ENCODE results near the gene CNTN2.
A peak's percentile ranks its signal among the peaks of the same experiment; 100 is the strongest.

Gene CNTN2

DNA sequence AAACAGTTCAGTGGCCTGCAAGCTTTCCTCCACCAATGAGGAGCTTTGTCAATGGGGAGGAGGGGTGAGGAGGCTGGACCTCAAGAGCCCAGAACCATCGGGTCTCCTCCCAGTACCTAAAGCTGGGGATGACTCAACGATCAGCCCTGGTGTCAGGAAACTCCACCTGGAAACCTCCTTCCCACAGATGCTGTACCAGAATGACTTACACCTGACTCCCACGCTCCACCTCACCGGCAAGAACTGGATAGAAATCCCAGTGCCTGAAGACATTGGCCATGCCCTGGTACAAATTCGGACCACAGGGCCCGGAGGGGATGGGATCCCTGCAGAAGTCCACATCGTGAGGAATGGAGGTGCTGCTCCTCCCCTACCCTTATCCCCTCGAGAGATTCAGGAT, 29.9 kb downstream of the CNTN2 start:
- DNase-seq (ENCODE audit: low read depth in 2 of 2): no peak

DNA sequence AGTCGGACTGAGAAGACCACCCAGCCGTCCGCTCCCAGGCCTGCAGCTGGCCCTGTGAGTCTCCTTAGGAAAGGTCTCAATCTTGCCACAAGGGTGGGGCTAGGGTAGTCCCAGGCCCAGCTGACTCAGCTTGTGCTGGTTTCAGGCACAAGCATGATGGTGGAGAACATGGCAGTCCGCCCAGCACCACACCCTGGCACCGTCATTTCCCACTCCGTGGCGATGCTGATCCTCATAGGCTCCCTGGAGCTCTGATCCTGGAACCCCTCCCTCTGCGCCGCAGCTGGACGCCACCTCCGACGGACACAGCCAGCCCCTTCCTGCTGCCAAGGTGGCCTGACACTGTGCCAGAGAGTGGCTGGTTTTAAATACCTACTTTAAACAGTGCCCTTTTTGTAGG, 30.5 kb downstream of the CNTN2 start:
- no peak for DNase-seq (ENCODE audit: low read depth in 2 of 2)

DNA sequence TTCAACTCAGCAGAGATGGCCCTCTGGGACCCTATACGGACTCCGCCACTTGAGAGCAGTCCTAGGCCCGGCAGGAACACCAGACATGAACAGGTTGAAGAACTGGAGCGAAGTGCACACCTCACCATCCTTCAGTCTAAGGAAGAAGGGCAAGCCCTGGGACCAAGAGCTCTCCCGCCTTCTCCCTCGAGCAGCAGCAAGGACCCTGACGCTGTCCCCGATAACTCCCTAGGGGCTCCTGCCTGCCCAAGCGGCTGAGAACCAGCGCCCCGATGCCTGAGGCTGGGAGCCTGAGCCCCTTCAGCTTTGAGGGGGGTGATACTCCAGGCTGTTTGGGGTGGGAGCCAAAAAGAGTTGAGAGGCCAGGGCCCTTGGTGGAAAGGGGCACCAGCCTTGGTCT, 31.1 kb downstream of the CNTN2 start:
- DNase-seq (ENCODE audit: low read depth in 2 of 2): no peak

DNA sequence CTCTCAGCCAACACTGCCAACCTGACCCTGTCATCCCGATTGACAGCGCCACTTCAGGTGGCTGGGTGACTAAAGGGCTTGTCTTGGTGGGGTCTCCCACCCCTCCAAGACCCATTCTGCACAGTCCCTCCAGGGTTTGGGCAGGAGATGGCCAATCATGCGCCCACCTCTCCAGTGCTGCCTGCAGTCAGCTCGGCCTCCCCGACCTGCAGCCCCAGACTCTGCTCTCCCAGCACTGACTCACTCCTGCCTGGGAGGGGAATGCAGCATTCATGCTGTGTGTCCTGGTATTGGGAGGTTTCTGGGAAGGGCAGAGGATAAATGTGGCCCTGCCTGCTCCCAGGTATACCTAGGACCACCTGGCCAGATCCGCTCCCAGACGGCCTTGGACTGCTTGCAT, 31.5 kb downstream of the CNTN2 start:
- no peak for DNase-seq (ENCODE audit: low read depth in 2 of 2)

DNA sequence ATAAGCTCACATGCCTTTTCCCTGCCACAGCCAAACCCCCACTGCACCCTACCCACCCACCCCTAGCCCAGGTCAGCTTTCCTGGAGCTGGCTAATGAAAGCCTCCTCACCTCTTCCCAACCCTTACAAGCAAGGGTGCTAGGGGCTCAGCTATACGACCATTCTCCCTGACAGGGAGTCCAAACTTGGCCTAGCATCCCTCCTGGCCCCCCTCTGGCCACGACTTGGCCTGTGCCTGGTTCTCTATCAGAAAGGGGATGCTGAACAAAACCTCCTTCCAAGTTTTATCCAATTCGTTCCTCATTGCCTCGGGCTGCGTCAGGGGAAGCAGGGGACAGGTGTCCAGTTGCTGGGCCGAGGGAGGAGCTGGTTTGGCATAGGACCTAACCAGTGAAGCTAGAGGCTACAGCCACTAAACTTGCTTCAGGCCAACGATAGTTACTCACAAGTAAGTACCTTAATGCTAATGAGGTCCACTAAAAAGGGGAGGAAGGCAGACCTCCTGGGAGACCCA, 32.7 kb downstream of the CNTN2 start:
- DNase-seq (ENCODE audit: low read depth in 2 of 2): no peak

DNA sequence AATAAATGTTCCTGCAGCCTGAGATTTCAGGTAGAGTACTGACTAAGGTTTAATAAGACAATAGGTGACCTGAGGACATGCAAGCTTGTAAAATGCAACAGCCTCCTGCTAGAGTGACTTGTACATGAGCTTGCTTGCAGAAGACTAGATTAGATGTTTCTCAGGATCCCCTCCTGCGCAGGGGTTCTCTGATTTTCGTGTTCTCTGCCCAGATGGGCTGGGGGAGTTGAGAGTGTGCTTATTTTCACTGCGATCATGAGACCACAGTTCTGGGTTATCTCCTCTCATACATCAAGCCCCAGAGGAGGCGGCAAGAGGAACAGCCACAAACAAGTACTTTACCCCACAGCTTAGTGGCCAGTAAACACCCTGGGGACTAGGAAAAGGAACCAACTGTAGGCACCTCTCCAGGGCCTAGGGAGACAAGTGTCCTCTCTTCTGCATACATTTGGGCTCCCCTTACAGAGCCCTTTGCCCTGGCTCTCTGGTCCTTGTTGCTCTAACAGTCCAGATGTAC, 33.3 kb downstream of the CNTN2 start:
- no peak for DNase-seq (ENCODE audit: low read depth in 2 of 2)

DNA sequence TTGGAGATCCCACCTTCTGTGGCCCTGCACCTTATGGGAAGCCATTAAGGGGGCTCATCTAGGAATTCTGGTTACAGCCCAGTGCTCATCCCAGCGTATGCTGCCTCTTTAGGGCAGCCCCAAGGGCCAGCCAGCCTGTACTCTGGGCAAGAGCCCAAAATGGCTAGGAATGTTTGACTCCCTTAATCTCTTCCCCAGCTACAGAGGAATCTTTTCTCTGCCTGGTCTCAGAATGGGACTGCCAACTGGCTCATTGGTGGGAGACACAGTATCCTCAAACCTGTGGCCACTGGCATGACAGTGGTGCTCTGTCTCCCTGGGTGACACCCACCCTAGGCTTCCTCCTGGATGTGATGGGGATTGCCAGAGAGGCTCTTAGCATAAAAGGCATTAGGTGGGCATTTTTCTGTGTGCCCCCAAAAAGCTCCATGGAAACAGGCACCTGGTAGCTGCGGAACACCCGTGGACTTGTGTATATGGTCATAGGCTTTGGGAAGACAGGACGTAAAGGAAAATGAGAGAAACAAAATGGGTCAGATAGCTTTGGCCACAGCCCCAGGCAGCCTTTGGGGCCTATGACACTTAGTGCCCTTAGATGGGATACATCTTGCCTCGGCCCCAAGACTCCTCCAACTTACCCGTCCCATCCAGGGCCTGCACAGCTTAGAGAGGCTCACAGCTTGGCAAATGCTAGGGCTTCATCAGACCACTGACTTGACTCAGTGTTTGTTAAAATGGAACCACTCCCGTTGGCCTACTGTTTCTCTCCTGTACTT, 34.3 kb downstream of the CNTN2 start:
- DNase-seq (ENCODE audit: low read depth in 2 of 2): no peak

DNA sequence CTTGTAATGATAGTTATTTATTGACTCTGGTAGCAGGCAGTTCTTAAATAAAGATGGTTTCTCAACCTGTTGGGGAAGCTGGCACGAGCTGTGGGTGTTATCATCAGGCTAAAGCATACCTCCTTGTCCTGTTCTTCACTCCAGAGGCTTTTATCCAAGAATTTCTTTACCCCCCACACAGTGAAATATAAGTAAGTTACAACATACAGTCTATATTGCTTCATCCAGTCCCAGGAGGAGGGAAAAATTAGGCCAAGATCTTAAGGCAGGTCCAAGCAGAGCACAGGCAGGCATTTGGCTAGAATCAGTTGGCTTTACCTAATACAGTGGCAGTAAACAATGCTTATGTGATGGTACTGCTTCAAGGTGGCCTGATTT, 34.9 kb downstream of the CNTN2 start:
- no peak for DNase-seq (ENCODE audit: low read depth in 2 of 2)

DNA sequence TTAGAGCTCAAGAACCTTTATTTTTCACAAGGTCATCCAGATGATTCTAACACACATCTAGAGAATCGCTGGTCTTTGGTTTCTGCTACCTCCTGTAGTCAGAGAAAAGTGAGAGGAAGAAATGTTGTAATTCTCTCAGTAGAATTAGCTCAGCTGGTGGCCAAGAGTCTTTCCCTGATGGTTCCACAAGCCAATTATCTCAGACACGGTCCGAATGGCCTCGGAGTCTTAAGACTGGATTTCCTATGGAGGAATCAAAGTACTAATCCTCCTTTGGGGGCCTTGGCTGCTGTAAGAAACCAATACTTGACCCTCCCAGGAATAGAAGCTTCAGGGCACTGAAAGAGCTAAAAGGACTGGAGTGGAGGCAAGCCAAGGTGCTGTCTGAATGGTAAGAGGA, 39.4 kb downstream of the CNTN2 start:
- no peak for DNase-seq (ENCODE audit: low read depth in 2 of 2)

DNA sequence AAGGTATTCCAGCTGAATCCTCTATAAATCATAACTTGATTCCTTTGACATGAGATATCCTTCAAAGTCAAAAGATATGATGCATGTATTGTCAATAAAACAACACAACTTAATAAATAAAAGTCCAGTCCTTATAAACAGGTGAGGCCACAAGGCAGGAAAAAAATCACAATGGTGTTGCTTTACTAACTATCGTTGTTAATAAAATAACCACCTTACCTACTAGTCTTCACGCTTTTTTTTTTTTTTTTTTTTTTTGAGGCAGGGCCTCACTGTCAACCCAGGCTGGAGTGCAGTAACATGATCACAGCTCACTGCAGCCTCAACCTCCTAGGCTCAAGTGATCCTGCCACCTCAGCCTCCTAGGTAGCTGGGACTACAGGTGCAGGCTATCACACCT, 41.3 kb downstream of the CNTN2 start, which contains the start of gene TMEM81:
Gene TMEM81 (minus strand): TSS at position 101 of the 400 bp plus-strand sequence. CDS start 140 bp downstream, outside the sequence.
- no peak for DNase-seq (ENCODE audit: low read depth in 2 of 2)

DNA sequence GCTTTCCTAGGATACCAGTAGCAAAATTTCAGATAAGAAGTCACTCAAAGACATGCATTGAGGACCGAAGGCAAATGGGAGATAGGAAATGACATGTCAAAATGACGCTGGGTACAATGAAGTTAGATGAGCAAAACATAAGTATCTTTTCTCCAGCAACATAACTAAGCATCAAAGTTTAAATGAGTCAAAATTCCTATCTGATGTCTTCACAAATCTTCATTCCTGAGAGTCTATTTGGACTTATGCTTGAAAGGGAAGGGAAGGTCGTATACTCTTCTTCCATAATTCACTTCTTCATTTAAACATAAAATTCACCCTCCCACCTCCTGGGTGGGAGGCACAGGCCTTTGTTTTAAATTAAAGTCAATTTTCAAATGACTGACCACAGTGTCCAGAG, 45.3 kb downstream of the CNTN2 start:
- DNase-seq (ENCODE audit: low read depth in 2 of 2): no peak

DNA sequence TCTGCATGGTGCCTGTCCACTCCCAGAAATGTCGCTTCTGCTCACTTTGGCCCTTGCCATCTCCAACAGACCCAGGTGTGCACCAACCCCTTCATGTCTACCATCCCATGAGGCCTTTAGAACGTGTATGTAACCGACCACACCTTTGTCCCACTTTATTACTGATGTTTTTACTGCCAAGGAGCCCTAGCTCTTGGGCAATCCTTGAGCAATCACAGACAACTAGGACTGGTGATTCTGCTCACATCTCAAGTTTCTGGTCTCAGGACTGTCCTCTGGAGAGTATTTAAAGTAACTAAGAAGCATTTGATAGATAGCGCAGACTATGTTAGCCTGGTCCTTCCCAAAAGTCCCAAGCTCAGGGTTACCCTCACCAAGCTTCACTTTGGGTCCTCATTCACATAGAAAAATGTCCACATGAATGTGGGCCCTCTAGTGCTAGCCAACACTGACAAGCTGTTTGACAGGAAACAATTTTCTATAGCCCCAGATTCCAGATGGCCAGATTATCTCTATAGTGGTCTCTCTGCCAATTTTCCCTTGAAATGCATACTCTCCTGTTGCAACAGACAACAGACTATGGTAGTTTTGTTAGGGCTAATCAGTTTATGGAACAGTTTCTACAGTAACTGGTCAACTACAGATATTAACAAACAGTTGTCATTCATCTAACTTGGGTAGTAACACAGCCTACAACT, 48.2 kb downstream of the CNTN2 start:
- DNase-seq (ENCODE audit: low read depth in 2 of 2): no peak

DNA sequence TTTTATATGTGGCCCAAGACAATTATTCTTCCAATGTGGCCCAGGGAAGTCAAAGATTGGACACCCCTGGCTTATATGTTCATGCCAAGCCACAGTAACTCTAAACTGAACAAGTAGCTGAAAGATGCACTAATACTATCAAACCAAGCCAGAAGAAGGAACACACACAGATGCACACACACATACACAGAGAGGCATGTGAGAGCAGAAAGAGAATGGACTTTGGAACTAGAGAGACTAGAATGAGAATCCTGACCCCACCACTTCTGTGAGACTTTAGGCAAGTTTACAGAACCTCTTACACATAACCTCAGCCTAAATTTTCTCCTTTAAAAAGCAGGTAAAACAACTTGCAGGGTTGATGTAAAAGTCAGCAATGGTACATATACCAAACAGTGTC, 52.4 kb downstream of the CNTN2 start:
- DNase-seq (ENCODE audit: low read depth in 2 of 2): no peak

DNA sequence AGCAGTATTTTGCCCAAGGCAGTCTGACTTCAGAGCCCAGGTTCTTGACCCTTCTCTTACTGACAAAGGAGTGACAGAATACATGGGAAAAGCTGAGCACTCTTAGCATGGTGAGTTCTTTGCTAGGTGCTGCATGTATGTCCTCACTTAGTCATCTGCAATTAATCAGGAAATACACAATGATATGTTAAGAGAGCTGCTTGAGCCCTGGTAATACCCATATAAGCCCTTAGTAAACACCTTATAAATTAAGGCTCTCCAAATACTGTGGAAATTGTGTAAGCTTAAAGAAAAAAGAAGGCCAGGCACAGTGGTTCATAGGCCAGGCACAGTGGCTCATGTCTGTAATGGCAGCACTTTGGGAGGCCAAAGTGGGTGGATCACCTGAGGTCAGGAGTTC, 55.2 kb downstream of the CNTN2 start:
- DNase-seq (ENCODE audit: low read depth in 2 of 2): no peak

DNA sequence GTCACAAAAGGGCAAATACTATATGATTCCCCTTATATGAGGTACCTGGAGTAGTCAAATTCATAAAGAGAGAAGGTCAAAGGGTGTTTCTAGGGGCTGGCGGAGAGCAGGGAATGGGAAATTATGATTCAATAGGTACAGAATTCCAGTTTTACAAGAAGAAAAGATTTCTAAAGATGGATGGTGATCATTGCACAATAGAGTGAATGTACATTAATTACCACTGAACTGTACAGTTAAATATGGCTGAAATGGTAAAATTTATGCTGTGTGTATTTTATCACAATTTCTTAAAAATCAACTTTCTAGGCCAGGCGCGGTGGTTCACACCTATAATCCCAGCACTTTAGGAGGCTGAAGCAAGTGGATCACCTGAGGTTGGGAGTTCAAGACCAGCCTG, 59.4 kb downstream of the CNTN2 start:
- no peak for DNase-seq (ENCODE audit: low read depth in 2 of 2)

DNA sequence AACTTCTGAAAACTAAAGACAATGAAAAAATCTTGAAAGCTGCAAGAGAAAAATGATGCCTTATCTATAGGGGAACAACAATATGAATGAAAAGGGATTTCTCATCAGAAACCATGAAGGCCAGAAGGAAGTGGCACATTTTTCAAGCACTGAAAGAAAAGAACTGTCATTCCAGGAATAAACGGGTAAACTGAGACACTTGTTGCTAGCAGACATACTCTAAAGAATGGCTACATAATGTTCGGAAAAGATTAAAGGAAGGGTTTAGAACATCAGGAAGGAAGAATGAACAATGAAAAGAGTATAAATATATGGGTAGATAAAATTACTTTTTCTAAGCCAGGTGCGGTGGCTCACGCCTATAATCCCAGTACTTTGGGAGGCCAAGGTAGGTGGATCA, 64.3 kb downstream of the CNTN2 start:
- DNase-seq (ENCODE audit: low read depth in 2 of 2): no peak

DNA sequence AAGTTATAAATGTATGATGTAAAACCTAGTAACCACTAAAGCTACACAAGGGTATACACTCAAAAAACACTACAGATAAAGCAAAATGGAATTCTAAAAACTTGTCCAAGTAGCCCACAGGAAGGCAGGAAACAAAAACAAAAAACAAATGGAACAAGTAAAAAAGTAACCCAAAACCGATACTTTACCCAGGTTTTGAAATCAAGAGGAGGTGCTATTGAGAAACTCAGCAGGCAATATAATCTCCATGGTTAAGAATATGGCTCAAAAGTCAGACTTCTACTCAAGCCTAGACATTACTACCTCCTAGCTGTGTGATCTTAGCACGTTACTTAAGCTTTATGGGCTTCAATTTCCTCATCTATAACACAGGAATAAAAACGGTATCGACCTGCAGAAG, 65.5 kb downstream of the CNTN2 start:
- no peak for DNase-seq (ENCODE audit: low read depth in 2 of 2)

DNA sequence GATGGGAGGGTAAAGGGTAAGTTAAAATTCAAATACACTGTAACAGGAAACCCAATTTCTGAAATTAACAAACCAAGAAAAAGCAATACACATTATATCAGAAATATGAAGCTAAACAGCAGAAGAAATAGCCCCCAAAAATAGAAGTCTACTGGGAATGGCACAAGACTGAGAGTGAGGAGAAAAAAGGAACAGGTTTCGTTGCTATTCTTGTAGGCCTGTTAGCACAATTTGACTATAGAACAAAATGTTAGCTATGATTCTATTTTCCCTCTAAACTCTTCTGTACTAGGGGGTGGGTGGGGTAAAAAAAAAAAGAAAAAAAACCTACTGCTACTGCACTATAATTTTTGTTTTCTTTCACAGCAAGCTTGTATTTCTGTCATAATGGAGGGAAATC, 66.3 kb downstream of the CNTN2 start:
- DNase-seq (ENCODE audit: low read depth in 2 of 2): no peak

DNA sequence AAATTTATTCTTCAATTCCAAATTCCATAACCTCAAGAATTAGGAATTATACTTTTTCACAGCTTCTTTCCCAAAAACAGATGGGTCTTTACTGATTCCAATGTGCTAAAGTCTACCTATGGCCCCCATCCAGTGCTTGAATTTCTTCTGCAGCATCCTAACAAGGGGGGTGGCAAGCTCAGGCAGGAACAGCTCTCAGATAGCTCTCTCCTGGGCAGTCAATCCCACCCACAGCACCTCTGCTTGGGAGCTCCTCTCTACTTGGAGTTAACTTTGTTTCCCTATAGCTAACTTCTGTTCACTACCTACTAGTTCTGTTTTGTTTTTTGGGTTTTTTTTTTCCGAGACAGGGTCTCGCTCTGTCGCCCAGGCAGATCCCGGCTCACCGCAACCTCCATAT, 66.7 kb downstream of the CNTN2 start:
- DNase-seq (ENCODE audit: low read depth in 2 of 2): no peak

DNA sequence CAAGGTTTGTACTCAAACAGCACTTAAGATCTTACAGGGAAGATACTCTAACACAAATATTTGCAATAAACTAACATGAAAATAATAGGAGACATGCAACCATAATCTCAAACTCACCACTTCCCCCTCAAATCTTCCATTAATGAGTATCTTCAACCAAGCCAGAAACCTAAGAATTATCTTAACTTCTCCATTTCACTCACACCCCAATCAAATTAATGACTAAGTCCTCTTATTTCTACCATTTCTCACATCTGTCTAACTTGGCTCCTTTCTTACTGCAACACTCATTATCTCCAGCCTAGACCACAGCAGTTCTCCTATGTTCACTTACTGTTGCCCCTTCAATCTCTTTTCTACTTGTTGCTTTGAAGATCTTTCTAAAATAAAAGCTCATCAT, 68.3 kb downstream of the CNTN2 start:
- no peak for DNase-seq (ENCODE audit: low read depth in 2 of 2)

DNA sequence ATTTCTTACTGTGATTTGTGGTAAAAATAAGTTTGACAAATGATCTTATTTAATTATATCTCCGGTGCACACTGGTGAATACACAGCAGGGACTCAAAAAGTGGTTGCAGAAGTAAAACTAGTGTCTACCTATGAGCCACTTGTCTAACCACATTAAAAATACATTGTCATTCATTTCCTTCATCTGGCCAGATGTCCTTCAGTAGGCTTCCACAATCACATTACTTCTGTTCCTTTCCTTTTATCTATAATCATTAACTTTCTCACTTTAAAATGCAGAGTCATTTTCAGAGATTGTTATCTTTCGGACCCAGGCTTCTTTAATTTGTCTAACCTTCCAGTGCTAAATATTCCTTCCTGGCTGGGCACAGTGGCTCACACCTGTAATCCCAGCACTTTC, 75.7 kb downstream of the CNTN2 start:
- no peak for DNase-seq (ENCODE audit: low read depth in 2 of 2)

DNA sequence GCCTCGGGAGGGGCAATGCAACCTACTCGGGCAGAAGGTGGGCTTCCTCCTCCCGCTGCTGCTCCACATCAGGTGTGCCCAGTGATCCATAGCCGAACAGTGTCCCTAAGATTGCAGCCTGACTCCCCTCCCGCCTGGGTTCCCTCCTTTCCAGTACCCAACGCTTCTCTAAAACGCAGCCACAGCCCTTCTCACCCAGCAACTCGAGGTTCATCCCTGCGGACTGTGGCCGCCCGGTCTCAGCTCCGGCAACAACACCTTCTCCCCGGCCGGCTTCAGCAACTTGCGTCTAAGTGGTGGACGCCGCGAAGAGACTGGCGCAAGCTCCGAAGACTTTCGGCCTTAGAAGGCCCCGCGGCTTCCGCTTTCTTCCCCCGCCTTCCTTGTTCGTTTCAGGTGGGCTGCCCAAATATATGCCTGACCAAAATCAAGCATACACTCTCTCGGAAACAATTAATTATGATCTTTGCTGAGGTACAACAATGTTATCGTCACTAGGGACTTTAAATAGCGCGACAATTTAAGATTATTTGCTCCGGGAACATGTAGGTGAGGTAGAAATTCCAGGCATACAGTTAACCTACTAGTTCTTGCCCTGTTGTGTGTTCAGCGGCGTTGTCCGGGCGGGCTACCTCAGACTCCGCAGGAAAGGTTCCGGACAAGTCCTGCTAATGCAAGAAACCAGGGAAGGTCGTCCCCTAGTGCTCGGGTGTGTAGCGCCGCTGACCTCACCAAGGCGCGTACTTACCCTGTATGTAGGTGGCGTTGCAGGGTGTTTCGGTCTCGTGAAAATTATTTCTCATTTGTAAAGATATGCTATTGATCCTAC, 78.9 kb downstream of the CNTN2 start, which contains the start of gene RBBP5:
Gene RBBP5 (minus strand): TSS at position 319 of the 829 bp plus-strand sequence. CDS start 105 bp downstream, at position 214.
- peak; percentile 91 to 93 for DNase-seq (ENCODE audit: low read depth in 2 of 2)
